Omental fat pad (tissue), 4 donors: ENCODE measurements around the gene KCNIP4. TPM values are rescaled to one million over a fixed set of nuclear protein-coding genes. Genes with fewer than 3 reads are reported as not detected.

Source experiments
- ATAC-seq: fragments of 150-250 bp; one replicate; pipeline ENCODE4 v1.9.1; 2016; ENCODE audit warnings: mild to moderate bottlenecking, moderate library complexity; ENCODE audit not compliant: low FRiP score
- DNase-seq: peaks from one replicate; pipeline ENCODE4 v3.0.0-alpha.2; 2019; ENCODE audit warnings: low spot score
- CTCF ChIP-seq, 3 donors: fragments of 450-650 bp; IDR thresholded peaks; one replicate each; pipeline ENCODE4 v1.5.1; 2016 to 2017; ENCODE audit warnings: antibody characterized with exemption in 3 of 3, mild to moderate bottlenecking in 3 of 3, moderate library complexity in 2 of 3
- total RNA-seq, 4 donors: library from RNA; depleted of rRNA; stranded (reverse); fragments of >200 nt; gene quantifications; one replicate each; pipeline ENCODE4 v1.1.0, GENCODE V29; 2016

The KCNIP4 gene
- total RNA-seq, 4 donors from 2014 or later: 0.37 TPM; not detected in 3

GRCh38 chr4:21045119-21045518 lies 903.5 kb downstream of the KCNIP4 start:
- DNase-seq: no peak
- ATAC-seq: no peak
- no peak for TF ChIP-seq CTCF (IDR thresholded peaks at IDR 0.05)

GRCh38 chr4:21041708-21042107 lies 906.9 kb downstream of the KCNIP4 start:
- DNase-seq (no peak), ATAC-seq (no peak)
- no peak for TF ChIP-seq CTCF (IDR thresholded peaks at IDR 0.05)

- TF ChIP-seq CTCF (IDR thresholded peaks at IDR 0.05): no peak
- DNase-seq (no peak), ATAC-seq (no peak)
Measured at GRCh38 chr4:21034728-21035127, 913.8 kb downstream of the KCNIP4 start.

GRCh38 chr4:21032089-21032645 lies 916.4 kb downstream of the KCNIP4 start:
- DNase-seq: no peak
- TF ChIP-seq CTCF (IDR thresholded peaks at IDR 0.05): no peak
- ATAC-seq: no peak

- no peak for DNase-seq
- no peak for TF ChIP-seq CTCF (IDR thresholded peaks at IDR 0.05)
- ATAC-seq: no peak
Measured at GRCh38 chr4:21018817-21019216, 929.8 kb downstream of the KCNIP4 start.

- DNase-seq: no peak
- ATAC-seq: no peak
Measured at GRCh38 chr4:21013501-21013900, 935.1 kb downstream of the KCNIP4 start.

More at GRCh38 chr4:21013501-21013900, 935.1 kb downstream of the KCNIP4 start:
- no peak for TF ChIP-seq CTCF (IDR thresholded peaks at IDR 0.05)
